OCI-LY3 (cell line): Measurements from ENCODE around the gene CERCAM.
A peak's percentile ranks its signal among the peaks of the same experiment; 100 is the strongest.
"Not testable (repeated sequence)": the region's sequence is repeated elsewhere in the genome, so short reads cannot be mapped to it uniquely, and the experiment has no call there.

Experiments used
- H2AFZ ChIP-seq: fragments of 200-600, 300-600 bp; shearing (Covaris generic); 2 replicates; pipeline ENCODE4 v1.6.0; 2014; ENCODE audit warnings: antibody characterized with exemption, low read depth, low read length
- H3K27ac ChIP-seq: fragments of 200-600, 300-600 bp; sonication (generic); 2 replicates; pipeline ENCODE4 v1.5.1; 2014; ENCODE audit warnings: mild to moderate bottlenecking, low read length, moderate library complexity, mixed read lengths
- H3K27me3 ChIP-seq: fragments of 200-600, 300-600 bp; sonication (generic); 2 replicates; pipeline ENCODE4 v1.6.1; 2014; ENCODE audit warnings: low read depth, low read length, mixed read lengths
- H3K36me3 ChIP-seq: fragments of 200-600, 300-600 bp; sonication (generic); replicated peaks from 2 replicates; pipeline ENCODE3; 2014; ENCODE audit warnings: low read depth, low read length, mixed read lengths
- H3K4me1 ChIP-seq: fragments of 300-600, 200-600 bp; sonication (generic); 2 replicates; pipeline ENCODE4 v1.6.1; 2014; ENCODE audit warnings: low read length, mixed read lengths
- H3K4me2 ChIP-seq: fragments of 200-600, 300-600 bp; sonication (generic); 2 replicates; pipeline ENCODE4 v1.6.1; 2014; ENCODE audit warnings: low read length, mixed read lengths
- H3K4me3 ChIP-seq: fragments of 300-600, 200-600 bp; sonication (generic); 2 replicates; pipeline ENCODE4 v1.5.1; 2014; ENCODE audit warnings: antibody characterized with exemption, mild to moderate bottlenecking, low read length, moderate library complexity
- H3K79me2 ChIP-seq: fragments of 300-600, 200-600 bp; shearing (Covaris generic); 2 replicates; pipeline ENCODE4 v1.6.1; 2014; ENCODE audit warnings: mild to moderate bottlenecking, low read length, mixed read lengths
- H3K9ac ChIP-seq: fragments of 300-600, 200-600 bp; shearing (Covaris generic); 2 replicates; pipeline ENCODE4 v1.6.0; 2014; ENCODE audit warnings: mild to moderate bottlenecking, low read length, moderate library complexity
- H3K9me3 ChIP-seq: fragments of 200-600, 300-600 bp; shearing (Covaris generic); 2 replicates; pipeline ENCODE4 v1.6.1; 2014; ENCODE audit warnings: low read length, mixed read lengths; ENCODE audit not compliant: insufficient read depth
- H4K20me1 ChIP-seq: fragments of 200-600, 300-600 bp; sonication (generic); 2 replicates; pipeline ENCODE4 v1.6.1; 2016; ENCODE audit warnings: low read length, mixed read lengths; ENCODE audit not compliant: insufficient read depth
- CTCF ChIP-seq: fragments of 200-600, 300-600 bp; sonication (generic); IDR thresholded peaks from 2 replicates; pipeline ENCODE4 v1.5.1; 2014; ENCODE audit warnings: antibody characterized with exemption, low read length, low read depth
- EZH2phosphoT487 ChIP-seq: fragments of 200-600 bp; shearing (Covaris generic); IDR thresholded peaks from 2 replicates; pipeline ENCODE4 v1.6.1; 2018; ENCODE audit warnings: antibody characterized with exemption, mixed run types, low read depth

CERCAM gene

GRCh38 chr9:128411364-128412119 lies 9.1 kb upstream of the CERCAM start:
- Histone ChIP-seq H3K27ac (no peak overlapping the region), H3K4me3 (no peak overlapping the region), H3K36me3 (no peaks in the 10 kb centered on the region), H3K4me2 (no peak overlapping the region), H3K79me2 (no peaks in the 10 kb centered on the region), H3K27me3 (peaks cover 22% of the 10 kb centered on the region), H3K9ac (no peak overlapping the region), H3K9me3 (no peaks in the 10 kb centered on the region), H3K4me1 (peaks cover 7% of the 10 kb centered on the region), H2AFZ (no peak overlapping the region), H4K20me1 (no peaks in the 10 kb centered on the region)
- TF ChIP-seq EZH2phosphoT487 (no peak), CTCF (no peak)

GRCh38 chr9:128412120-128412790 lies 8.4 kb upstream of the CERCAM start:
- Histone ChIP-seq H3K27ac (no peak overlapping the region), H4K20me1 (no peaks in the 10 kb centered on the region), H3K9me3 (no peaks in the 10 kb centered on the region), H3K36me3 (no peaks in the 10 kb centered on the region), H3K4me3 (no peak overlapping the region), H3K4me2 (no peak overlapping the region), H3K4me1 (peaks cover 9% of the 10 kb centered on the region), H2AFZ (no peak overlapping the region), H3K27me3 (peaks cover 22% of the 10 kb centered on the region), H3K79me2 (no peaks in the 10 kb centered on the region), H3K9ac (no peak overlapping the region)
- TF ChIP-seq EZH2phosphoT487 (no peak), CTCF (peak; percentile 52)

DNA sequence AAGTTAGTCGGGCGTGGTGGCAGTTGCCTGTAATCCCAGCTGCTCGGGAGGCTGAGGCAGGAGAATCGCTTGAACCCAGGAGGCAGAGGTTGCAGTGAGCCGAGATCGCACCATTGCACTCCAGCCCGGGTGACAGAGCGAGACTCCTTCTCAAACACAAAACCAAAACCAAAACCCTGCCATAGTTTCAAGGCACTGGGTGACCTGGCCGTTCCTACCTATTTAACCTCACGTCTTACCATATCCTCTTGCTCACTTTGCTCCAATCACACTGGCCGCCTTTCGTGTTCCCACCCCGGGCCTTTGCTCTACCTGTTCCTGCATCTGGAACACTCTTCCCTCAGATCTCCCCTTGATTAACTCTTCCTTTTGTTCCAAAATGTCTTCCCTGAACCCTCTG lies 6.9 kb upstream of the CERCAM start:
- H3K27ac ChIP-seq, H3K4me1 ChIP-seq, H3K36me3 ChIP-seq, H3K9ac ChIP-seq, H2AFZ ChIP-seq, H3K9me3 ChIP-seq, H3K4me3 ChIP-seq, H4K20me1 ChIP-seq, H3K79me2 ChIP-seq: not testable (repeated sequence)
- H3K27me3 ChIP-seq = peaks cover 22% of the 10 kb centered on the region
- 0 out of 2 replicates have a peak overlapping the region, but pooled peaks have one; percentile 7 for H3K4me2 ChIP-seq

- H3K36me3 ChIP-seq = no peaks in the 10 kb centered on the region
- H3K9ac ChIP-seq = no peak overlapping the region
- H3K4me3 ChIP-seq = no peak overlapping the region
- H3K27me3 ChIP-seq = peaks cover 27% of the 10 kb centered on the region
- no peak overlapping the region for H2AFZ ChIP-seq
- TF ChIP-seq EZH2phosphoT487 = no peak
- H3K79me2 ChIP-seq = no peaks in the 10 kb centered on the region
- no peaks in the 10 kb centered on the region for H3K9me3 ChIP-seq
- H4K20me1 ChIP-seq = no peaks in the 10 kb centered on the region
- H3K4me1 ChIP-seq = peaks cover 15% of the 10 kb centered on the region
- H3K27ac ChIP-seq = no peak overlapping the region
- no peak overlapping the region for H3K4me2 ChIP-seq
Observed at GRCh38 chr9:128414461-128414860, 6.2 kb upstream of the CERCAM start.

DNA sequence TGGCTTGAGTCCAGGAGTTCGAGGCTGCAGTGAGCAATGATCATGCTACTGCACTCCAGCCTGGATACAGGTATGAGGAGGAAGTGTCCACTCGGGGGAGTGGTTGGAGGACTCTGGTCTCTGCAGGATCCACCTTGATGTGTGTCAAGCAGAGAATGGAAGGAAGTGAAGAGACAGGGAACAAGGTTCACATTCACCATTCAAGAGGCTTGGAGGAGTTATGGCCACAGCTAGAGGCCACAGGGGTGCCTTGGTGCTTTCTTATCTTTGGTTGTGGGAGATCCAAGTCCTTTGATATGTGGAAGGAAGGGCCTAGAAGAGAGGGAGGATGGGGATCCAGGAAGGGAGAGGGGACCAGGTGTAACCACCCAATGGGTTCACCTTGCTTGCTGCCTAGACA lies 5.4 kb upstream of the CERCAM start:
- Histone ChIP-seq H3K9me3 (no peaks in the 10 kb centered on the region), H3K9ac (no peak overlapping the region), H3K27ac (no peak overlapping the region), H3K79me2 (no peaks in the 10 kb centered on the region), H3K36me3 (no peaks in the 10 kb centered on the region), H3K27me3 (peaks cover 27% of the 10 kb centered on the region), H2AFZ (no peak overlapping the region), H3K4me1 (peaks cover 17% of the 10 kb centered on the region), H3K4me2 (no peak overlapping the region), H4K20me1 (no peaks in the 10 kb centered on the region), H3K4me3 (no peak overlapping the region)
- TF ChIP-seq EZH2phosphoT487 (no peak), CTCF (no peak)
